ENCODE results near the gene SLC5A10.

The SLC5A10 gene

DNA sequence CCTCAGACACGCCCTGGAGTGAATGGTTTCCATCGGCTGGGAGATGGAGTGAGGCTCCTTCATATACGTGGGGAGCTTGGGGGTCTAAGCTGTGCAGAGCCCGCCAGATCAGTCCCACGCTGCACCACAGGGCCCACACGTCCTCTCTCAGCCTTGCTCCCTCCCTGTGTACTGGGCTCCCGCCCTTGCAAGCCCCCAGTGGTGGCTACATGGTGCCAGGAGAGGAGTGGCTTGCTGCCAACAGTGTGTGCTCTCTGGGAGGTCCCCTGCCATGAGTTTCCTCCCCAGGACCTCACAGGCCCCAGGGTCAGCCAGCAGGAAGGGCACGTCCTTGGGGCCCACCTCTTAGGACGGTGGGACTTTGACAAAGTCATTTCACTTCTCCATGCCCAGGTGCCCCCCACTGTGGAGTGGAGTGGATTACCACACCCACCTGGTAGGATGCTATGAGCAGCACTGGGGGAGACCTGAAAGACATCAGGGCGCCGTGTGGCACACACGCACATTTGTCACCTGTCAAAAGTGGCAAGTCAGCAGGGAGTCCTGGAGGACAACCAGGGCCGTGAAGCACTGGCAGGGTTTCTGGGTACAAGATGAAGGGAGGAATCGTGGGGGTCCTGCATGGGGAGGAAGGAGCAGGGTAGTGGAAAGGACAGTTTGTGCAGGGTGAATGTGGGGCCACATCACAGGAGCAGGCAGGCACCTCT lies 13.7 kb downstream of the SLC5A10 start:
- DNase-seq, result no peak

DNA sequence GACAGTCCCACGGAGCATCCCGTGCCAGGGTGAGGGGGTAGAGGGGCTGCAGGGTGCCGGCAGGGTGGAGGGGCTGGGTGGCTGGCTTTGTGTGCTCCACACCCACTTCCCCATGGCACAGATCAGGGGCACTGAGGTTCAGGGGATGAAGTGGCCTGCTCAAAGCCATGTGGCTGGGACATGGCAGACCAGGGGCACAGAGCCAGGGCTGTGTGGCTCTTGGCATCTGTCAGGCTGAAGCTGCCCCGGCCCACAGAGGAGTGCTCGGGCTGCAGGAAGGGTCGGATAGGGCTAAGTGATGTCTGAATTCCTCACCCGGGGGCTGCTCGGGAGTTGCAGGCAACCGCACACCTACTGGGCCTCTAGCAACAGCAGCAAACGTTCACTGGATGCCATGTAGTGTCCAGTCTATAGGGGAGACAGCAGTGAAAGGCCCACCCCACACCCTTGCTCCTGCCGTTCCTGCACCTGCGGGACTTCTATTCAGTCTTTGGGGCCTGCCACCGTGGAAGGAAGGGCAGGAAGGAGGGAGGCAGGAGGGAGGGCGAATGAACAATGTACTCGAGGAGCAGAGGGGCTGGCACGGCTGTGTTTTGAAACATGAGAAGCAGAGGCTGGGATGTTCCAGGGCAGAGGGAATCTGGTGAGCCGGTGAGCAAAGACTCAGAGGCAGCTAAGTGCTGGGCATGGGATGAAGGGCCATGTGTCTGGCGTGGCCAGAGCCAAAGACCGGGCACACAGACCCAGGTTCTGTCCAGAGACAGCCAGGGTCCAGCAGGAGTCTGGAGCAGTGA lies 15.1 kb downstream of the SLC5A10 start:
- DNase-seq, result peak; percentile 54

DNA sequence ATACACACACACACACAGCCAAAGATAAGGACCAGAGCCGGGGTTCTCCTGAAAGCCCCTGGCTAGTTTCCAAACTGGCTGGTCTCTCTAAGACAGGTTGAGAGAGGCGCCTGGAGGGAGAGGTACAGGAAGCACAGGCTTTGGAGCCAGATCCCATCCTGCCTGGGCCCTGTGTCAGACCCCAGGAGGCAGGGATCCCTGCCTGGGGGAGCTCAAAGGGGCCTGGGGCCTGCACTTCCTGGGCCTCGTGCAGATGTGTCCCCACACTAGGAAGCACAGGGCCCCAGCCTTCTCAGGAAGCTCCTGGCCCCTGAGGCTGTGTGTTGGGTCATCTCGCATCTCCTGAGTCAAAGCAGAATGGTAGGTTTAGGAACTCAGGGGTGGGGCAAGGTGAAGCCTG lies 16.0 kb downstream of the SLC5A10 start:
- DNase-seq, result no peak

DNA sequence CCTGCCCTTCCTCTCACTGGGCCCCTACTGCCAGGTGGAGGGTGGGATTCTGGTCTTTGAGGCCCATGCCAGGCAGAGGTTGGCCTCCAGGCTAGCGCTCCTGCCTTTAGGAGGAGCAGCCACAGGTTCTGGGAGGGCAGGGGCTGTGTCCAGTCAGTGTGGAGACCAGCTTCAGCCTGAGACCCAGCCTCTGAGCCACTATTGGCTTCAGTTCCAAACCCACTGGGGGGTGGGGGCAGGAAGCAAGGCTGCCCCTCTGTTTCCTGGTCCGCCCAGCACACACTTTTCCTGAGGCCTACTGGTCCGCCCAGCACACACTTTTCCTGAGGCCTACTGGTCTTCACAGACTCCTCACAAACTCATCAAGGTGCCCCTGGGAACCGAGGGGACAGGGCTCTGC lies 16.4 kb downstream of the SLC5A10 start:
- no peak for DNase-seq

DNA sequence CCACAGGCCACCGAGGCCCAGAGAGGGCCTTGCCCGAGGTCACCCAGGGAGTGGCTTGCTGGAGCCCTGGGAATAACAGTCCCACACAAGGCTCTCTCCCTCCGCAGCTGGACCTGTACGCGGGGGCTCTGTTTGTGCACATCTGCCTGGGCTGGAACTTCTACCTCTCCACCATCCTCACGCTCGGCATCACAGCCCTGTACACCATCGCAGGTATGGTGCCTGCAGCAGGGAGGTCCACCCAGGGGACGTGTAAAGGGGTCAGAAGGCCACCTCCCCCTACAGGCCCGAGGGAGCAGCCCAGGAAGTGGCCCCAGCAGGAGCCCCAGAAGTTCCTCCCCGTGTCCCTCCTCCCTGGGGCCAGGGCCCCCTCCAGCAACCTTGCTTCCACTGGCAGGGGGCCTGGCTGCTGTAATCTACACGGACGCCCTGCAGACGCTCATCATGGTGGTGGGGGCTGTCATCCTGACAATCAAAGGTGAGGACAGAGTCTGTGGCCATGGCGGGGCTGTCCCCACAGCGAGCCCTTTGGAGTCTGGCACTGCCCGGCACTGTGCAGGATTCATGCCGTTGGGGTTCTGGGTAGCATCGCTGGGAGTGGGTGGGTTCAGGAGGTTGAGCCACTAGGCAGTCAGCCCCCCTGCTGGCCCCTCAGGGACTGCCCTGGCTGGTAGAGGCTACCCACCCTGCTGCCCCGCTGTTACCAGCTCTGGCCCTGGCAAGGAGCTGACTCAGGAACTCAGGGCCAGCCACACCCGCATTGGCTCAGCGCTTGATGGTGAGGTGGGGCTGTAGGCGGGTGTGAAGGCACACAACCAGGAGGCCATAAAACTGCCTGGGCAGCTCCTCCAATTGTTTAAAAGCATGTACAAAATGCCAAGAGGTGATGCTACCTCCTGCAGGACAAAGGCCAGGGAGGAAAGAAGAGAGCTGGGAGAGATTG lies 17.3 kb downstream of the SLC5A10 start:
- DNase-seq, result no peak

DNA sequence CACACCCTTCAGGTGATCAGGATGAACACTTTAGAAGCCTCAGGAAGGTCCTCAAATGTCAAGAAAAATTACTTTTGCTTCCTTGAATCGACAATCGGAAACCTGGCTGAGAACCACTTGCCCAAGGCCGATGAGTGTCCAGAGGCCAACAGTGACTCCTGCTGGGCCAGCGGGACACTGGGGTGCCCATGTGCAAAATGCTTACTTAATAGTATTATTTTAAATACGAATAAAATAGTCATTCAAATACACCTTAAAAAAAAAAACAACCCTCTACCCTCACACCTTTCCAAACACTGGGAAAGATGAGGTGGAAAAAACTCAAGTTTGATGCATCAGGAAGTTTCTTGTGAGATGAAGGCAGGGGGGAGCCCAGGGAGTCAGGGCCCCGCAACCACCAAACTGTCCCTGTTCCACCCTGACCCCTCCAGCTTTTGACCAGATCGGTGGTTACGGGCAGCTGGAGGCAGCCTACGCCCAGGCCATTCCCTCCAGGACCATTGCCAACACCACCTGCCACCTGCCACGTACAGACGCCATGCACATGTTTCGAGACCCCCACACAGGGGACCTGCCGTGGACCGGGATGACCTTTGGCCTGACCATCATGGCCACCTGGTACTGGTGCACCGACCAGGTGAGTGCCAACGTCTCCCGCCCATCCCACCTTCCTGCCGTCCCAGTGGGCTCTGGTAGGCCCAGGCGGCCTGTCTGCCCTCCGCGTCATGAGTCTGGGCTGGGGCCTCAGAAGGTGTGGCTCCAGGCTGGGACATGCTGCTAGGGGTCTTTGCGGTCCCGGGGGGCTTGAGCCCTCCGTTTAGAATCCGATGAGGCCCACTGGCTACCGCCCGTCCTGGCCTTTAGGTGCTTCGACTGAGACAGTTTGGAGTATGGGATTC lies 18.9 kb downstream of the SLC5A10 start:
- DNase-seq, result no peak

DNA sequence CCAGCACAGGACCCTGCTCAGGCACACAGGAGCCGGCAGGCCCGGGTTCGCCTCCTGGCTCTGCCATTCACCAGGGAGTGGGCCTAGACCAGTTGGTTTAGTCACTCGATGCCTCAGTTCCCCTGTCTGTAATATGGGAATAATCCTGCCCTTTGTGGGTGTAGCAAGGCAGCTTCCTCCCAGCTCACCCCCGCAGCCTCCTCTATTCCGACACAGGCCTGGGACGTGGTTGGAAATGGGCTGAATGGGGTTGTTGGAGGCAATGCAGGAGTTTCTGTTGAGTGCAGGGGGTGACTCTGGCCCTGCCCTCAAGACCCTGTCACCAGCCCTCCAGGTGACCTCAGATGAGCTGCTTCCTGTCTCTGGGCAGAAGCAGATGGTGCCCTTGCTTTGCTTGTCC lies 19.8 kb downstream of the SLC5A10 start:
- no peak for DNase-seq

DNA sequence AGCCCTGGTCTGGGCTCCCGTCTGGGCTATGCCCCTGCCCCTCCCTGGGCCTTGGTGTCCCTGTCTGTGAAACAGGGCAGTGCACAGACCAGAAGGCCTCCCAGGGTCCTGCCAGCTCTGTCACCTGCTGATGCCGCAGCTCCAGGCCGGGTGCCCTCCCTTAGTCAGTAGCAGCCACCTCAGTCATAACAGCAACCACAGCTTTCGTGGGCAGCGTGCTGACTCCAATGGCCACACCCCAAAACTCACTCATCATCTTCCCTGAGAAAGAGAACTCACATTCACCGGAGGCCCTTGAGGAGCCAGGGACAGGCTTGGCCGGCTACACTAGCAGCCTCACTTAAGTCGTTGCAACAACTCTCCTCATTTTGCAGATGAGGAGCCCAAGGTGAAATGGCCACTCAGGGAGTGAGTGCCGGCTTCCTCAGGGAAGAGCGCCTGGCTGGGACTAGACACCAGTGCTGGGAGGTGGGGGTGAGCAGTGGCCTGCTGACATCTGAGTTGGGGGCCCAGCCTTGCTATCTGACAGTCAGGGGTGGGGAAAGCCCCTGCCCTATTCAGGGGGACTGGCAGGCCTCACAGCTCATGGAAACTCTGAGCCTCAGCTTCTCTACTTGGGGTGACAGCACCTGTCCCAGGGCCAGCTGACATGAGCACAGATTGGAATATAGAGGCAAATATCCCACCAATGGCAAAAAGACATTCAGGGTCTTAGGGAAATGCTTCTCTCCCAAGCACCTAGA lies 22.6 kb downstream of the SLC5A10 start:
- no peak for DNase-seq

DNA sequence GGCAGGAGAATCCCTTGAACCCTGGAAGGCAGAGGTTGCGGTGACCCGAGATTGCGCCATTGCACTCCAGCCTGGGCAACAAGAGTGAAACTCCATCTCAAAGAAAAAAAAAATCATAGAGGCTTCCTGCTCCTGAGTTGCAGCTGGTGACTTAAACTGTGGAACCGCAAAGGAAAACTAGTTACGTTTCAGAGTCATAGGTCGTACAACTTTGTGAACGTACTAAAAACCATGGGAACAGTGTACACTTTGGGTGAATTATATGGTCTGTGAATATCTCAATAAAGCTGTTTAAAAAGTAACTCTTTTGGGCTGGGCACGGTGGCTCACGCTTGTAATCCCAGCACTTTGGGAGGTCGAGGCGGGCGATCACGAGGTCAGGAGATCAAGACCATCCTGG lies 23.6 kb downstream of the SLC5A10 start:
- no peak for DNase-seq

DNA sequence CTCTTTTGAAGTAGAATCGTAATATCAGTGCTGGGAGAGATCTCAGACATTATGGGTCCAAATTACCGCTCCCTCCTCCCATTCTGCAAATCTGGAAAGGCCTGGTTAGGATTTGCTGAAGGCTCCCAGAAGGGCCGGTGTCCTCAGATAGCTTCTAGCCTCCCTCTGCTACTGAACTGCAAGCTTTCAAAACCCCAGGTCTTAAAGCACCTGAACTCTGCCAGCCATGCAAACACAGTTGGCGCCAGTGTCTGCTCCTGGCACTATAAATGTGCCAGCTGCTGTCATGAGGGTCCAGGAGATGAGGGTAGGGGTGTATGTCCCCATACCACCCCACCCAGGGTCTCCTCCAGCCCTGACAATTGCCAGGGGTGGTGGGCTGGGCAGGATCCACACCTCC lies 24.2 kb downstream of the SLC5A10 start:
- no peak for DNase-seq

DNA sequence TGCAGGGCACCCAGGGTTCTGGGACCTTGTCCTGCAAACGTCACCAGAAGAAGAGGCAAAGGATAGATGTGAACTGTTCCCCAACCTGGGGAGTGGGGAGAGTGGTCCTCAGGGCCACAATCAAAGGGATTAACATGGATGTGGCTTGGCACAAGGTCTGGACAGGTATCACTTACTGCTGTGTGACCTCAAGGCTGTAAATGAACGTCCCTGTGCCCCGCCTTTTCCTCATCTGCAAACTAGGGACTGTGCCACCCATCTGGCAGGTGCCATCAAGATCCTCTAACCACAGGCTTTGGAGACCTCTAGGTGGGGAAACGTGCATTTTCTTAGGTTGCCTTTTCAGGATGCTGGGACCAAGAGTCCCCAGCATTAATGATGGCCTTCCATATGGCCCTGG lies 25.1 kb downstream of the SLC5A10 start:
- no peak for DNase-seq

DNA sequence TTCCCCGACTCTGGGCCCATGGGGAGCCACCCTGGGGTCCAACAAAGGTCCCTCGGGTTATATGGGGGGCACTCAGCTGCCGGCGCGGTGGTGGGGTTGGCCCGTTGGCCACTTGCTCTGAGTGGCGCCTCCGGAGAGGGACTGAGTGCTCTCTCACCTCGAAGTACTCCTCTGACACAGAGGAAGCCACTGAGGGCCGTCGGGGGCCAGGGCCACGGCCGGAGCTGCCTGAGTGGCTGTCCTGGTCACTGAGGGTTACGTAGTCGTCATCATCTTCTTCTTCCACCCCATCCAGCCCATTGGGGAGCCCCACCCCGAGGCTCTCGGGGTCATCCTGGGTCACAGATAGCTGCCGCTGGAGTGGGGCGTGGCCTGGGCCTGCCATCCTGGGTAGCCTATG lies 25.7 kb downstream of the SLC5A10 start:
- no peak for DNase-seq

DNA sequence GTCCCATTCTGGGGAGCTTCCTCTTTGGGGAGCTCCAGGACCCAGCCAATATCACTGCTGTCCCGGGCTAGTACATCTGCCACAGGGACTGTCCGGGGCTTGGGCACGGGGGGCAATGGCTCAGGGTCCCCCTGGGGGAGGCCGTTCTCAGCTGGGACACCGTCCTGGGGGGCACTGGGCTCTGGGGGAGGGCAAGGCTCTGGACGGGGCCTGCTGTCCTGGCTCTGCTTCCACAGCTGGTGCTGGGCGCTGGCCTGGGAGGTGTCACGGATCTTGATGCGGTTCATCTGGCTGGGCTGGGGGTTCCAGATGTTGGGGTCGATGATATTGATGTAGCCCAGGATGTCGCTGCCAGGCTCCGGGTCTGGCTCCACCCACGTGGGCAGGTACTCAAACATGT lies 26.1 kb downstream of the SLC5A10 start:
- no peak for DNase-seq

DNA sequence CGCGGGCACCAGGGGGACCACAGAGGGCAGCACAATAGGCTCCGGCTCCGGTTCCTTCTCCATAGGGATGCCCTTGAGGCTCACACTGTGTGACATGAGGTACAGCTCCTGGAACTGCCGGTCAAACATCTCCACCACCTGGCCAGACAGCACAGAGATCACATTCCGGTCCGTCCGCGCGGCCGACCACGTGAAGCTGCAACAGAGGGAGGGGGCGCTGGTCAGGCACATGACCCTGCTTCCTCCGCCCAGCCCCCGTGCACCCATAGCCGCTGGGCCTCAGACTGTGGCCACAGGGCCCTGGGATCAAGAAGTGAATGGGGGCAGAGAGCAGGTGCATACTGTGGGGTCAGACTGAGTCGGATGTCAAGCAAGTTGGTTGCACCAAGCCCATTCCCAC lies 26.7 kb downstream of the SLC5A10 start:
- DNase-seq, result no peak

DNA sequence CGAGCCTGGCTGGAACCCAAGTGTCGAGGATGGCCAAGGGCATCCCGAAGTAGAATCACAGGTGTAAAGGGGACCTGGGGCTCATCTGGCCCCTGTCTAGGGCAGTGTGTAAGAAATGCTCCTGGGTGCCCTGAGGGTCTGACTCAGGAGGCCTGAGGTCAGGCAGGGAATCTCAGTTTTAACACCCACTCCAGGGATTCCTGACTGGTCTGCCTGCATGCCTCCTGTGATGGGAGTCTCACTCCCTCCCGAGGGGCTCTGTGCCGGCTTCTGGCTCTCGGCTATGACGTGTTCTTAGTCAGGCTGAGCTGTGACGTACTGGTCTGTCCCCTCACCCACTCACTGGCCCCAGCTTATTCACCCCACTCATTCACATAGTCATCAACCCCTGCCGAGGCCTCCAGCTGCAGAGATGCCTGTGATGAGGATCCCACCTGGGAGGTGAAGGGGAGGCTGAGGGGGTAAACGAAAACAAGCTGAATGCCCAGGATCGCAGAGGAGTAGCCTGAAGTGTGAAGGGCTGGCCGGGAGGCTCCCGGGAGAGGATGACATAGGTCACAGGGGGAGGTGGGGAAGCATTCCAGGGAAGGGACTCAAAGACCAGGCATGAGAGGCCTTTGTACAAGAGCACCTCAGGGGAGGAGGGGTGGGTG lies 28.8 kb downstream of the SLC5A10 start:
- no peak for DNase-seq

DNA sequence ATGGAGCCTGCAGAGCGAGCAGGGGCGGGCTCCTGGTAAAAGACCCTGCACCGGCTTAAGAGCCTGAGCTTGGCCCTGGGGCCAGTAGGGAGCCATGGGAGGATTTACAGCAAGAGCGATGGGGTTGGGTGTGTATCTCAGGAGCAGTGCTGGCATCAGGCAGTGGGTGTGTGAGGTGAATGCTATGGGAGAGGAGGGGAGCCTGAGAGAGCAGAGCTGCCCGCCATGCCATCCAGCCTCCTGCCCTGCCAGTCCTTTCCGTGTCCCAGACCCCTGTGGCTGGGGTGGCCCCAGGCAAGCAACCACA lies 29.3 kb downstream of the SLC5A10 start:
- no peak for DNase-seq

DNA sequence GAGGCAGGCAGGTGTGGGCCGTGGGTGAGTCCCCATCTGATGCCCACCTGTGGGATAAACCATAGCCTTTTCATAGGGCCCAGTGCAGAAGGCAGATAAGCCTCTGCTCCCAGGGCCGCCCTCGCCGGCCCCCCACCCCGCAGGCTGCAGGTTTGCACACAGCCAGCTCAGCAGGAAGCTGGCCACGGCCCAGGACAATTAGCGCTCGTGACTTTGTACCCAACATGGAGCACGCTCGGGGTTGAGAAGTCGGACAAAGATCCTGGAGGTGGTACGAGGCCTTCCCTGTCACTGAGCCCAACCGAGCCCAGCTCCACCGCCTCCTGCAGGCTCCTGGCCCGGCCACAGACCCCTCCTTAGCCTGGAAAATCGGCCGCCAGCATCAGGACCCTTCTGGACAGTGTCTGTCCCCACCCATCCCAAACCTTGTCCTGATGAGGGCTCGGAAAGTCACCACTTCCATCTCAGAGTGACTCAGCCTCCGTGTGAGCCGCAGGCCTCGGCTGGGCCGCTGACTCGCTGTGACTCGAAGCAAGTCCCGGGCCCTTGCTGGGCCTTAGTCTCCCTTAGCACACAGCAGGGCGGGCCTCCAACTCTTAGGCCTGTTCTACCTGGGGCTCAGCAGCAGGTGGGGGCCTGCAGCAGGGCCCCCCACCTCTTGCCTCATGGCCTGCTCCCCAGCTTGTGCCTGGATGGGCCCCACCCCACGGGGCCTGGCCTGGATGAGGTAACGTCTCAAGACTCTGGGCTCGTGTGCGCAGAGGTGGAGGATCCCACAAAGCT lies 29.9 kb downstream of the SLC5A10 start:
- DNase-seq, result no peak

DNA sequence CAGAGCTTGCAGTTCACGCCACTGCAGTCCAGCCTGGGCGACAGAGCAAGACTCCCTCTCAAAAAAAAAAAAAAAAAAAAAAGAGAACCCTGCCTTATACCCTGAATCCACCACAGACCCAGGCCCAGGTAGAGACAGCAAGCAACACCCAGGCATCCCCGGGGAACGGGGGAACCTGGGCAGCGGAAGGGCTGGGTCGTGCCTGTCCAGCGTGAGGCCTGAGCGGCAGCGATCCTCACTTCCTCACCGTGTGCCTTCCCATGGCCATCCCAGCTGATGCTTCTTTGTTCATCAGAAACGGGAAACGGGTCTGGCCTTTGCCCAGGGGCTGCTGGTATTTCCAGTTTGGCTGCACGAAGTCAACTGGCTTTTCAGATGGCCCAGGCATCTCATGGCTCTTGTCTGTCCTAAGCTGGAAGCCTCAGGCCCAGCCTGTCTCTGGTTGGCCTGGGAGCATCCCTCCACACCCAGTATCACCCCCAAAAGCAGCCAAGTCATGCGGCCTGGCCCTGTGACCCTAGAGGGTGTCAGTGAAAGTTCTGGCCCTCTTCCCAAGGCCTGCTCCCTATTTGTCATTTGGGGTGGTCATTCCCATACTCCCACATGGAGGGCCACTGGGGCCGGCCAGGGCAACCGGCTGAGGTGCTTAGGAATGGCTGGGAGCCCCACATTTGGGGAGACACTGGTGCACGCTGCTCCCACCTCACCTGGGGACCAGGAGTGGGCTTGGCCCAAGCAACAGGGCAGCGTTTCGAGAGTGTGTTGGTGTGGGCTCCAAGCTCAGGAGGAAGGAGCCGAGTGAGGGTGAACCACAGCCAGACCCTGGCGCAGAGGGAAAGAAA lies 32.5 kb downstream of the SLC5A10 start:
- no peak for DNase-seq

DNA sequence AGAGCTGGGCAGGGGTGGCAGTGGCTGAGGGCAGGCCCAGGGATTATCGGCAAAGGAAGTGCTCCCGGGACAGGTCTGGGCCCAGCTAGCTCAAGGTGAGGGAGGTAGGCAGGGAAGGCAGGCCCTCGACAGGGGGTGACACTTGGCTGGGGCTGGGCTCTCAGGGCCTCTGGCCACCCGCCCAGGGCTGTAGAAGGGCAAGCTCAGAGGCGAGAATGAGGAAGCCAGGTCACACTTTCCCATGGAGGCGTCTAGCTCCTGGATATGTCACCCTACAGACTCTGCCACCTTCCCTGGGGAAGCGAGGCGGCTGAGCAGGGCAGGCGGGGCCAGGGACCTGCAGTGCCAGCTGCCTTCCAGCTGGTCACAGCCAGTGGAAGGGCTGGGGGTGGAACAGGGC lies 33.5 kb downstream of the SLC5A10 start:
- no peak for DNase-seq
